ENCODE results near the gene C1orf210.

DNA sequence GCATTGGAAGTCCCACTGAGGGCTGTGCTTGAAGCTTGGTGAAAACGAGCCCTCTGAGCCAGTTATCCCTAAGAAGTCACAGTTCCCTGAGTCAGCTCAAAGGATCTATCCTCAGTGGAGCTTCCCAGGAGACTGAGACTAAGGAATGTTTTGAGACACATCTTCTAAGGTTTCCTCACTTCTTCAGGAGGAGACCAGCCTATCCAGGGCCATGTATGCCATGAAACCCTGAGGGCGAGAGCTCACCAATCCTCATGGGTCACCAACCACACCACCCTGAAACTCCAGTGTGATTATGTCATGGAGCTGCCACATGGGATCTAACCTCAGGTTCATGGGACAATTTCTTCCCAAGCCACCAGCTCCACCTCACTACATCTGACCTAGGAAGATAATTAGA is 7.8 kb upstream of the C1orf210 start:
- TF ChIP-seq CTCF (conservative IDR thresholded peaks at IDR 0.05) (no peak), EZH2 (IDR thresholded peaks at IDR 0.05; ENCODE audit: low read depth) (no peak)
